HG02885 (cell line): ENCODE data around the gene GRAMD1B.
A peak's percentile ranks its signal among the peaks of the same experiment; 100 is the strongest.

Experiments
- ATAC-seq: cut with Tn5 transposase; IDR thresholded peaks from one replicate; pipeline ENCODE4 v1.9.1; 2021; ENCODE audit warnings: mild to moderate bottlenecking; ENCODE audit not compliant: unreplicated experiment, poor library complexity

Gene GRAMD1B

DNA sequence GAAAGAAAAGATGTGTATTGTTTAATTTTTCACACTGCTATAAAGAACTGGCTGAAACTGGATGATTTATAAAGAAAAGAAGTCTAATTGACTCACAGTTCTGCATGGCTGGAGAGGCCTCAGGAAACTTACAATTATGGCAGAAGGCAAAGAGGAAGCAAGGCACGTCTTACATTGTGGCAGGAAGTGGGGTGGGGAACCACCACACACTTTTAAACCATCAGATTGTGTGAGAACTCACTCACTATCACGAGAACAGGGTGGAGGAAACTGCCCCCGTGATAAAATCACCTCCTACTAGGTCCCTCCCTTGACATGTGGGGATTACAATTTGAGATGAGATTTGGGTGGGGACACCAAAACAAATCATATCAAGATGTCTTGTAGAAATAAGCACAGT is 229.9 kb downstream of the GRAMD1B start:
- ATAC-seq, result peak; percentile 88

DNA sequence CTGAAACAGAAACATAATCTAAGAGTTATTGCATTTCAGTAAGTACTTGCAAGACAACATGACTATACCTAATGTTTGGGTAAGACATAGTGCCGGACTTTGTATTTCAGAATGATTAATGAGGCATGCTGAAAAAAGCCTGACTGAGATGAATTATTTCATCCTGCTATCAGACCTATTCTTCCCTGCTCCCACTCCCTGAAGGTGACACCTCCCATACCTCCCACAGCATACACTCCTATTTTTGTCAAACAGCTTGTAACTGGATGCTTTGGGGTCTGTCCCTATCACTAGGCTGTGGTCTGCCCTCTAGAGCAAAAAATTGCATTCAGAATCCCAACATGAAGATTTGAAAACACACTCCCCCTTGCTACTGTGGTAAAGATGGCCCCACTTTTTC is 235.2 kb downstream of the GRAMD1B start:
- no peak for ATAC-seq

DNA sequence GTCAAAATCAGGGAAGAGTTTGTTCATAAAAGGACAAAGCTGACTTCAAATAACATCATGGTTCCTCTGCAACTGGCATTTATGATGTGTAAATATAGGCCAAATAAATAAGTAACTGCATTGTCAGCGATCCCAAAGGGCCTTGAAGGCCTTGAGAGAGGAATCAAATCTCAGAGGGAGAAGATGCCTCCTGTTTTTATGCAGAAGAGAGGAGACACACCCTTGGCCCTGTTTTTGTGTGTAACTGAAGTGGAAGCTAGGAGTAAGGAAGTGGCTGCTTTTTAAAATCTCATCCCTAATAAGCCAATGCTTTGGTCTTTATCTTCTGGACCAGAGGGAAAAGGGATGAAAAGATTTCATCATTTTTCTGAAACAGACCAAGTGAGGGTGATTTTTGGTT is 240.0 kb downstream of the GRAMD1B start:
- ATAC-seq, result no peak

DNA sequence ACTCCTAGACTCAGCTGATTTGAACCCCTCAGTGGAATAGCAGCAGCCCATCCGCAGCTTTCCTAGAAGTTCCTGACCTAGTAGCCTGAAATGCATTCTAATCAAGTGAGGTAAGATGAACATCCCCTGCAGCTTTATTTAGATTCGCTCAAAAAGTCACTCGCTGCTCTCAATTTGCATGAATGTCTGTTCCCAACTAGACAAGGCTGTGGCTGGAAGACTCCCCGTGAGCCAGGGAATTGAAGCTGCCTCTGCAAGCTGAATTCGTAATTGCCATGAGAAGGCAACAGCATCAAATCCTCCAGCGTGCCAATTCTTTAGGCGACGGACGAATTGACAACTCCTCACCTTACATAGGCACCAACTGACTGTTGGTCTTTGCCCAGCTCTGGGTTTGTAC is 241.5 kb downstream of the GRAMD1B start:
- no peak for ATAC-seq

DNA sequence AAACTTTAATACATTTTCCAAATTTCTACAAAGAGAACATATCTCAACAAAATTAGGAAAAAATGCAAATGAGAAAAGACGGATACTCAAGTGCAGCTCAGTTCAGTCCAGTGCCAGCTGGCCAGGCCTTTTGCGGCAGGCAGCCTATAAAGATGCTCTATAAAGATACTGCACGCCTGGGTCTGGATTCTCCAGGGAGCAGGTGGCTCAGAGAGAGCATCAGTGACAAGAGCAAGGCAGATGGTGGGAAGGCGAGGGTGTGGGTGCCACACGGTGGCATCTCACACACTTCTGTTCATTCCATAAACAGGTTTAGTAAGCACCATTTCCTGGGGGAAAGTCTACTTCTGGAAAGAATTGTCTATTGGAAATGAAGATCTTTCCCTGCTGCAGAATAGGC is 242.5 kb downstream of the GRAMD1B start:
- no peak for ATAC-seq

- no peak for ATAC-seq
Measured at GRCh38 chr11:123674297-123674696, 244.2 kb downstream of the GRAMD1B start.
